Testis (tissue), 2 donors: ENCODE measurements around the gene ACTL8.

ENCODE experiments used
- CTCF ChIP-seq, 3 experiments: fragments of 450-650 bp in 2 of 3; fragments of 200-600 bp in 1 of 3; sonication (generic) in 1 of 3; IDR thresholded peaks; one replicate each; pipeline ENCODE4 v1.5.1; 2016 to 2019; ENCODE audit warnings: antibody characterized with exemption in 3 of 3, mild to moderate bottlenecking in 2 of 3, moderate library complexity in 1 of 3
- POLR2A ChIP-seq: fragments of 450-650 bp; IDR thresholded peaks from one replicate; pipeline ENCODE4 v1.6.1; 2017; ENCODE audit warnings: antibody characterized with exemption, mild to moderate bottlenecking, moderate library complexity

GRCh38 chr1:17789926-17790325, 34.8 kb downstream of the ACTL8 start:
- TF ChIP-seq CTCF (IDR thresholded peaks at IDR 0.05) = no peak
- no peak for TF ChIP-seq POLR2A
